Measurements from ENCODE around the gene PPIL6.

DNA sequence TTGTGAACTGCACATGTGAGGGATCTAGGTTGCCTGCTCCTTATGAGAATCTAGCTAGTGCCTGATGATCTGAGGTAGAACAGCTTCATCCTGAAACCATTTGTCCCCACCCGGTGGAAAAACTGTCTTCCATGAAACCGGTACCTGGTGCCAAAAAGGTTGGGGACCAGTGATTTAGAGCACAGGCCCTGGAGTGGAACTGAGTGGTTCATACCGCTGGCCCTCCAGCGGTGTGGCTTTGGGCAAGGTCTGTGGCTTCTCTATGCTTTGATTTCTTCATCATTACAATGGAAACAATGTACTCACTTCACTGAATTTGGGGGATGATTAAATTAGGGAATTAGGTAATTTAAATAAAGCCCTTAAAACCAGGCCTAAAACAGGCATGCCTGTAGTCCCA is 94.4 kb downstream of the PPIL6 start:
- TF ChIP-seq, protein P1, sequence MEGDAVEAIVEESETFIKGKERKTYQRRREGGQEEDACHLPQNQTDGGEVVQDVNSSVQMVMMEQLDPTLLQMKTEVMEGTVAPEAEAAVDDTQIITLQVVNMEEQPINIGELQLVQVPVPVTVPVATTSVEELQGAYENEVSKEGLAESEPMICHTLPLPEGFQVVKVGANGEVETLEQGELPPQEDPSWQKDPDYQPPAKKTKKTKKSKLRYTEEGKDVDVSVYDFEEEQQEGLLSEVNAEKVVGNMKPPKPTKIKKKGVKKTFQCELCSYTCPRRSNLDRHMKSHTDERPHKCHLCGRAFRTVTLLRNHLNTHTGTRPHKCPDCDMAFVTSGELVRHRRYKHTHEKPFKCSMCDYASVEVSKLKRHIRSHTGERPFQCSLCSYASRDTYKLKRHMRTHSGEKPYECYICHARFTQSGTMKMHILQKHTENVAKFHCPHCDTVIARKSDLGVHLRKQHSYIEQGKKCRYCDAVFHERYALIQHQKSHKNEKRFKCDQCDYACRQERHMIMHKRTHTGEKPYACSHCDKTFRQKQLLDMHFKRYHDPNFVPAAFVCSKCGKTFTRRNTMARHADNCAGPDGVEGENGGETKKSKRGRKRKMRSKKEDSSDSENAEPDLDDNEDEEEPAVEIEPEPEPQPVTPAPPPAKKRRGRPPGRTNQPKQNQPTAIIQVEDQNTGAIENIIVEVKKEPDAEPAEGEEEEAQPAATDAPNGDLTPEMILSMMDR (IDR thresholded peaks at IDR 0.05), result no peak
- TF ChIP-seq POLR2A (IDR thresholded peaks at IDR 0.05), result no peak

Data from tibial nerve (tissue), 3 donors.